GM12878 (cell line): ENCODE data around the gene AGAP1. TPM values are rescaled to one million over a fixed set of nuclear protein-coding genes. Genes with fewer than 3 reads are reported as not detected.

Experiments used
- ATAC-seq: fragments of 200-7000 bp; cut with Tn5 transposase; 3 replicates; pipeline ENCODE4 v1.9.1; 2020; ENCODE audit warnings: mild to moderate bottlenecking, moderate library complexity
- BruUV-seq: library from RNA; stranded (reverse); fragments of 400-500 nt; replicated peaks from 2 replicates; lab custom pipeline; 2021; lab: Mats Ljungman, UMichigan
- CTCF ChIA-PET: fragments of 300-600 bp; sonication (Branson Sonifier 250); formaldehyde crosslinking; extraction: SDS; loops from one replicate; lab custom pipeline; 2021; ENCODE audit warnings: inconsistent platforms; lab: Yijun Ruan, JAX
- POLR2A ChIA-PET: fragments of 350-600 bp; formaldehyde crosslinking; extraction: SDS; loops from one replicate; lab custom pipeline; 2021; ENCODE audit warnings: inconsistent platforms; lab: Charles Lee
- RAD21 ChIA-PET: fragments of 300-600 bp; sonication (Branson Sonifier 250); formaldehyde crosslinking; loops from one replicate; lab custom pipeline; 2023; ENCODE audit warnings: antibody characterized with exemption; ENCODE audit not compliant: unreplicated experiment; lab: Charles Lee
- SMC1A ChIA-PET: fragments of 300-600 bp; sonication (Branson Sonifier 250); formaldehyde crosslinking; loops from one replicate; lab custom pipeline; 2023; ENCODE audit not compliant: unreplicated experiment, uncharacterized antibody; lab: Charles Lee
- DNase-seq: peaks from one replicate; pipeline ENCODE4 v3.0.0-alpha.2; 2011; ENCODE audit warnings: low read depth, low spot score
- FAIRE-seq: peaks from 3 replicates; lab custom pipeline; 2011; peaks lifted over from hg19 to GRCh38; lab: Jason Lieb, UNC
- H2AFZ ChIP-seq: 2 replicates; pipeline ENCODE4 v1.6.0; 2011; ENCODE audit warnings: low read depth, low read length, control low read depth; ENCODE audit not compliant: control insufficient read depth
- H3K27ac ChIP-seq: 2 replicates; pipeline ENCODE4 v1.5.1; 2011; ENCODE audit warnings: control low read depth; ENCODE audit not compliant: control insufficient read depth, insufficient read depth
- H3K27me3 ChIP-seq, 2 experiments: replicated peaks in 1 of 2; 2 replicates each; pipeline versions ENCODE4 v1.6.0 to v1.6.1; 2011; ENCODE audit warnings: low read length in 1 of 2; ENCODE audit not compliant: control insufficient read depth in 2 of 2, insufficient read depth in 2 of 2
- H3K36me3 ChIP-seq, 2 experiments: 2 replicates each; pipeline ENCODE4 v1.5.1; 2011; ENCODE audit warnings: low read length in 1 of 2; ENCODE audit not compliant: control insufficient read depth in 2 of 2, insufficient read depth in 2 of 2
- H3K4me1 ChIP-seq: 2 replicates; pipeline ENCODE4 v1.6.1; 2011; ENCODE audit warnings: mild to moderate bottlenecking, low read length, moderate library complexity, mixed read lengths; ENCODE audit not compliant: control insufficient read depth, insufficient read depth
- H3K4me2 ChIP-seq: 2 replicates; pipeline ENCODE4 v1.6.0; 2011; ENCODE audit warnings: control low read depth; ENCODE audit not compliant: control insufficient read depth, insufficient read depth
- H3K4me3 ChIP-seq: fragments of 200-600 bp; sonication (generic); 2 replicates; pipeline ENCODE4 v1.5.1; 2016
- H3K79me2 ChIP-seq: 2 replicates; pipeline ENCODE4 v1.6.0; 2011; ENCODE audit warnings: low read length; ENCODE audit not compliant: control insufficient read depth, insufficient read depth
- H3K9ac ChIP-seq: 2 replicates; pipeline ENCODE4 v1.8.0; 2011; ENCODE audit warnings: low read length, control low read depth, mixed read lengths; ENCODE audit not compliant: control insufficient read depth, insufficient read depth
- H3K9me3 ChIP-seq: replicated peaks from 3 replicates; pipeline ENCODE4 v1.5.1; 2011; ENCODE audit warnings: mild to moderate bottlenecking, low read length; ENCODE audit not compliant: control insufficient read depth, insufficient read depth
- H4K20me1 ChIP-seq: 2 replicates; pipeline ENCODE4 v1.6.0; 2011; ENCODE audit not compliant: control insufficient read depth, insufficient read depth
- ASH2L ChIP-seq: fragments of 300-600, 200-600 bp; sonication (generic); IDR thresholded peaks from 2 replicates; pipeline ENCODE4 v1.6.1; 2017; ENCODE audit warnings: low read depth, mild to moderate bottlenecking, borderline replicate concordance
- ATF3 ChIP-seq: IDR thresholded peaks from 2 replicates; pipeline ENCODE4 v1.6.1; 2011; ENCODE audit warnings: low read depth, mild to moderate bottlenecking, low read length, moderate library complexity, borderline replicate concordance; ENCODE audit errors: extremely low read depth
- CUX1 ChIP-seq: IDR thresholded peaks from 2 replicates; pipeline ENCODE4 v1.6.1; 2012; ENCODE audit warnings: improper control_type of control experiment, low read depth, low read length; ENCODE audit not compliant: insufficient replicate concordance
- IRF3 ChIP-seq: fragments of 450-650 bp; IDR thresholded peaks from 2 replicates; pipeline ENCODE4 v1.6.1; 2014; ENCODE audit warnings: mild to moderate bottlenecking
- IRF5 ChIP-seq: fragments of 450-650 bp; IDR thresholded peaks from 2 replicates; pipeline ENCODE4 v1.6.1; 2017; ENCODE audit warnings: borderline replicate concordance
- MYB ChIP-seq: fragments of 150-350 bp; IDR thresholded peaks from 2 replicates; pipeline ENCODE4 v1.6.1; 2014; ENCODE audit warnings: mild to moderate bottlenecking, low read depth, low read length, borderline replicate concordance
- SIN3A ChIP-seq: IDR thresholded peaks from 2 replicates; pipeline ENCODE4 v1.6.1; 2012; ENCODE audit warnings: low read depth, low read length, improper control_type of control experiment
- SRF ChIP-seq, 2 experiments: IDR thresholded peaks; 2 replicates each; pipeline ENCODE4 v1.6.1; 2011; ENCODE audit warnings: low read depth in 2 of 2, low read length in 2 of 2, mild to moderate bottlenecking in 1 of 2, moderate library complexity in 1 of 2
- WRNIP1 ChIP-seq: IDR thresholded peaks from 2 replicates; pipeline ENCODE4 v1.6.1; 2011; ENCODE audit warnings: low read depth, low read length, improper control_type of control experiment, borderline replicate concordance
- ZNF217 ChIP-seq: fragments of 450-650 bp; IDR thresholded peaks from 2 replicates; pipeline ENCODE4 v1.6.1; 2017; ENCODE audit warnings: antibody characterized with exemption, mild to moderate bottlenecking
- WGBS: methylation state at CpG from one replicate; pipeline ENCODE4 v1.1.6; 2016; ENCODE audit warnings: low lambda C conversion rate; ENCODE audit not compliant: insufficient replicate concordance, insufficient coverage; ENCODE audit errors: missing lambda C conversion rate; 5-methylcytosine and 5-hydroxymethylcytosine counted together
- in situ Hi-C: fragments of 300-500 bp; cut with MboI; formaldehyde crosslinking; loops from 9 replicates; pipeline ENCODE4 v1.14.3; 2018; ENCODE audit warnings: mixed read lengths
- intact Hi-C: fragments of 100-400 bp; cut with micrococcal nuclease; formaldehyde crosslinking; loops from one replicate; pipeline ENCODE4 v1.14.2; 2022; ENCODE audit not compliant: unreplicated experiment
- polyA plus RNA-seq, 11 experiments: library from polyadenylated mRNA; depleted of rRNA in 4 of 11; unstranded in 6 of 11; stranded (reverse) in 5 of 11; fragments of >200 nt; fragmentation: Nextera tagmentation in 4 of 11; fragmentation: Illumina TruSeq in 1 of 11; extraction: Ambion mirVana in 4 of 11; extraction: Trizol in 1 of 11; gene quantifications; 1 replicate in 1 of 11; 2 replicates in 10 of 11; pipeline versions ENCODE4 v1.2.1 to v1.2.3, GENCODE V29; 2011 to 2016; ENCODE audit warnings: inconsistent platforms in 2 of 11, missing spikeins in 2 of 11, low read depth in 1 of 11
- total RNA-seq, 4 experiments: library from RNA; depleted of rRNA in 3 of 4; stranded (reverse); fragments of >200 nt in 3 of 4; fragmentation: Illumina TruSeq in 1 of 4; extraction: Trizol in 1 of 4; gene quantifications; 2 replicates each; pipeline versions ENCODE4 v1.2.1 to v1.2.3, GENCODE V29; 2013 to 2021
- TF ChIP-seq, protein P1 (sequence below): IDR thresholded peaks from 2 replicates; pipeline ENCODE4 v1.6.1; 2012; ENCODE audit warnings: low read depth, low read length, improper control_type of control experiment
- TF ChIP-seq, protein P2 (sequence below): IDR thresholded peaks from 2 replicates; pipeline ENCODE4 v1.6.1; 2012; ENCODE audit warnings: low read depth, low read length, improper control_type of control experiment
- TF ChIP-seq, protein P3 (sequence below): fragments of 150-350 bp; IDR thresholded peaks from 2 replicates; pipeline ENCODE4 v1.6.1; 2014; ENCODE audit warnings: mild to moderate bottlenecking, low read depth, low read length

AGAP1 gene
- total and polyA plus RNA-seq, 10 of the 15 experiments (the other 5 are each of a cell fraction or from before 2014, with no cell fraction given): 0.05 to 0.15 (median 0.06) TPM; not detected in 7

DNA sequence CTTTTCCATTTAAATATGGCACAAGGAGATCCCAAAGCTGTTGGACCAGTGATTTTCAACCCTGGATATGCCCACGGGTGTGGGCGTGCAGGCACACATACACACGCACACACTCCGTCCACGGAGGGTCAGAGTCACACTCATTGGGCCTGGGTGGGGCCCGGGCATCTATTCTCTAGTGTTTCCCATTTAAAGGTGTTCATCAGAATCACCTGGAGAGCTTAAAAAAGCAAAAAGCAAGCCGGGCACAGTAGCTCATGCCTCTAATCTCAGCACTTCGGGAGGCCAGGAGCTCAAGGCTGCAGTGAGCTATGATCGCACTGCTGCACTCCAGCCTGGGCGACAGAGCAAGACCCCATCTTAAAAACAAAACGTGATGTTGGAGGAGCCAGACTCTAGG is 345.4 kb downstream of the AGAP1 start:
- SMC1A ChIA-PET: no interaction called here
- Histone ChIP-seq H3K27ac (no peak overlapping the region), H3K79me2 (no peaks in the 10 kb centered on the region), H3K9ac (no peak overlapping the region), H3K9me3 (no peaks in the 10 kb centered on the region), H3K27me3 (no peaks in the 10 kb centered on the region), H3K4me2 (no peak overlapping the region), H3K4me3 (no peak overlapping the region), H2AFZ (no peak overlapping the region), H3K36me3 (no peaks in the 10 kb centered on the region), H4K20me1 (no peaks in the 10 kb centered on the region), H3K4me1 (no peaks in the 10 kb centered on the region)
- RAD21 ChIA-PET: no interaction called here
- DNase-seq (no peak), ATAC-seq (no peak), FAIRE-seq (no peak)
- no TSS peak for BruUV-seq
- CTCF ChIA-PET: no interaction called here
- intact Hi-C loops: no loop called here
- POLR2A ChIA-PET: no interaction called here
- WGBS: 52% methylated on average over 11 of the region's 11 CpGs
- in situ Hi-C loops: no loop called here
- TF ChIP-seq WRNIP1: no peak
- TF ChIP-seq ZNF217: no peak
- TF ChIP-seq ATF3: no peak
- TF ChIP-seq SRF (IDR thresholded peaks at IDR 0.05; ENCODE audit: low read depth in 2 of 2, low read length in 2 of 2): no peak
- TF ChIP-seq ASH2L: no peak
- no peak for TF ChIP-seq IRF5
- TF ChIP-seq, protein P1, sequence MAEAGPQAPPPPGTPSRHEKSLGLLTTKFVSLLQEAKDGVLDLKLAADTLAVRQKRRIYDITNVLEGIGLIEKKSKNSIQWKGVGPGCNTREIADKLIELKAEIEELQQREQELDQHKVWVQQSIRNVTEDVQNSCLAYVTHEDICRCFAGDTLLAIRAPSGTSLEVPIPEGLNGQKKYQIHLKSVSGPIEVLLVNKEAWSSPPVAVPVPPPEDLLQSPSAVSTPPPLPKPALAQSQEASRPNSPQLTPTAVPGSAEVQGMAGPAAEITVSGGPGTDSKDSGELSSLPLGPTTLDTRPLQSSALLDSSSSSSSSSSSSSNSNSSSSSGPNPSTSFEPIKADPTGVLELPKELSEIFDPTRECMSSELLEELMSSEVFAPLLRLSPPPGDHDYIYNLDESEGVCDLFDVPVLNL: no peak
- TF ChIP-seq, protein P2, sequence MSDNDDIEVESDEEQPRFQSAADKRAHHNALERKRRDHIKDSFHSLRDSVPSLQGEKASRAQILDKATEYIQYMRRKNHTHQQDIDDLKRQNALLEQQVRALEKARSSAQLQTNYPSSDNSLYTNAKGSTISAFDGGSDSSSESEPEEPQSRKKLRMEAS: no peak
- no peak for TF ChIP-seq IRF3
- TF ChIP-seq MYB: no peak
- TF ChIP-seq, protein P3, sequence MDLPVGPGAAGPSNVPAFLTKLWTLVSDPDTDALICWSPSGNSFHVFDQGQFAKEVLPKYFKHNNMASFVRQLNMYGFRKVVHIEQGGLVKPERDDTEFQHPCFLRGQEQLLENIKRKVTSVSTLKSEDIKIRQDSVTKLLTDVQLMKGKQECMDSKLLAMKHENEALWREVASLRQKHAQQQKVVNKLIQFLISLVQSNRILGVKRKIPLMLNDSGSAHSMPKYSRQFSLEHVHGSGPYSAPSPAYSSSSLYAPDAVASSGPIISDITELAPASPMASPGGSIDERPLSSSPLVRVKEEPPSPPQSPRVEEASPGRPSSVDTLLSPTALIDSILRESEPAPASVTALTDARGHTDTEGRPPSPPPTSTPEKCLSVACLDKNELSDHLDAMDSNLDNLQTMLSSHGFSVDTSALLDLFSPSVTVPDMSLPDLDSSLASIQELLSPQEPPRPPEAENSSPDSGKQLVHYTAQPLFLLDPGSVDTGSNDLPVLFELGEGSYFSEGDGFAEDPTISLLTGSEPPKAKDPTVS: no peak
- no peak for TF ChIP-seq SIN3A
- TF ChIP-seq CUX1: no peak
